Activated CD8-positive, alpha-beta T cell treated with anti-CD3 and anti-CD28 coated beads for 36 hours (primary cell): ENCODE measurements around the gene SYNGAP1. TPM values are rescaled to one million over a fixed set of nuclear protein-coding genes. Genes with fewer than 3 reads are reported as not detected.

Experiments
- ATAC-seq: fragments of 200-7000 bp; cut with Tn5 transposase; one replicate; pipeline ENCODE4 v1.10.0; 2021; ENCODE audit warnings: mild to moderate bottlenecking, moderate library complexity
- CTCF ChIA-PET: fragments of 350-600 bp; sonication (Branson Sonifier 250); formaldehyde crosslinking; loops from one replicate; lab custom pipeline; 2021; ENCODE audit warnings: antibody characterized with exemption; lab: Charles Lee
- POLR2A ChIA-PET: fragments of 350-600 bp; sonication (Branson Sonifier 250); formaldehyde crosslinking; loops from one replicate; lab custom pipeline; 2021; ENCODE audit warnings: antibody characterized with exemption; lab: Charles Lee
- DNase-seq: peaks from one replicate; pipeline ENCODE4 v3.0.0-alpha.2; 2020
- H3K27ac Mint-ChIP-seq: one replicate; pipeline ENCODE4 v1.8.0; 2021; ENCODE audit warnings: mild to moderate bottlenecking, mixed read lengths
- H3K27me3 Mint-ChIP-seq: one replicate; pipeline ENCODE4 v1.8.0; 2021; ENCODE audit warnings: mixed read lengths
- H3K36me3 Mint-ChIP-seq: one replicate; pipeline ENCODE4 v1.8.0; 2021; ENCODE audit warnings: low read depth, mixed read lengths
- H3K4me1 Mint-ChIP-seq: one replicate; pipeline ENCODE4 v1.8.0; 2021; ENCODE audit warnings: low read depth, mixed read lengths
- H3K4me3 Mint-ChIP-seq: one replicate; pipeline ENCODE4 v1.8.0; 2021; ENCODE audit warnings: mild to moderate bottlenecking, moderate library complexity, mixed read lengths
- H3K9me3 Mint-ChIP-seq: one replicate; pipeline ENCODE4 v1.8.0; 2021; ENCODE audit warnings: mixed read lengths
- CTCF ChIP-seq: fragments of 200-600 bp; IDR thresholded peaks from one replicate; pipeline ENCODE4 v1.8.0; 2022; ENCODE audit warnings: antibody characterized with exemption, mild to moderate bottlenecking
- intact Hi-C: fragments of 100-400 bp; cut with micrococcal nuclease; formaldehyde crosslinking; loops from one replicate; pipeline ENCODE4 v1.10.0; 2022
- total RNA-seq, 2 experiments: library from RNA; stranded (reverse); gene quantifications; one replicate each; pipeline ENCODE4 v1.2.3, GENCODE V29; 2021

SYNGAP1 gene
- total RNA-seq, 2 experiments from 2014 or later: 57.9 to 67.0 TPM

GRCh38 chr6:33459226-33459625 is 39.4 kb downstream of the SYNGAP1 start:
- Mint-ChIP-seq H3K4me3 (no peak overlapping the region), H3K4me1 (peaks cover 18% of the 10 kb centered on the region), H3K27me3 (no peaks in the 10 kb centered on the region), H3K36me3 (peaks cover 22% of the 10 kb centered on the region), H3K27ac (no peak overlapping the region), H3K9me3 (no peaks in the 10 kb centered on the region)
- ChIA-PET CTCF (interaction anchor here (0.8 kb wide), 1 partner anchor 9 kb away, joined by 3 read pairs; no protein-coding TSS in a partner anchor), POLR2A (interaction anchor here (1.2 to 1.3 kb wide), 2 partner anchors 9 to 14 kb away, joined by 3 read pairs; no protein-coding TSS in a partner anchor)
- intact Hi-C loops: loop anchor here (10.0 kb wide), 1 partner anchor 116 kb away; no protein-coding TSS in a partner anchor
- DNase-seq (no peak), ATAC-seq (no peak)
- TF ChIP-seq CTCF: no peak

GRCh38 chr6:33466075-33466735 is 46.3 kb downstream of the SYNGAP1 start:
- no peak overlapping the region for H3K27ac Mint-ChIP-seq
- H3K36me3 Mint-ChIP-seq: no peaks in the 10 kb centered on the region
- no peak overlapping the region for H3K4me3 Mint-ChIP-seq
- ATAC-seq (no peak), DNase-seq (no peak)
- ChIA-PET CTCF (no interaction called here), POLR2A (no interaction called here)
- H3K27me3 Mint-ChIP-seq: no peaks in the 10 kb centered on the region
- H3K4me1 Mint-ChIP-seq: no peaks in the 10 kb centered on the region
- no peak for TF ChIP-seq CTCF
- no peaks in the 10 kb centered on the region for H3K9me3 Mint-ChIP-seq
- intact Hi-C loops: no loop called here

GRCh38 chr6:33467091-33467490 is 47.2 kb downstream of the SYNGAP1 start:
- Mint-ChIP-seq H3K27ac (no peak overlapping the region), H3K36me3 (no peaks in the 10 kb centered on the region), H3K9me3 (no peaks in the 10 kb centered on the region), H3K4me1 (no peaks in the 10 kb centered on the region), H3K27me3 (peaks cover 1% of the 10 kb centered on the region), H3K4me3 (no peak overlapping the region)
- DNase-seq: no peak
- CTCF ChIA-PET: no interaction called here
- intact Hi-C loops: no loop called here
- POLR2A ChIA-PET: no interaction called here
- TF ChIP-seq CTCF: no peak
- ATAC-seq: no peak

- intact Hi-C loops: no loop called here
- no peak overlapping the region for H3K4me3 Mint-ChIP-seq
- no peaks in the 10 kb centered on the region for H3K4me1 Mint-ChIP-seq
- ChIA-PET CTCF (interaction anchor here (0.7 to 1.2 kb wide), 2 partner anchors 22 to 242 kb away, joined by 3 read pairs; partner anchors contain the start of gene UQCC2), POLR2A (no interaction called here)
- peaks cover 1% of the 10 kb centered on the region for H3K27me3 Mint-ChIP-seq
- no peaks in the 10 kb centered on the region for H3K9me3 Mint-ChIP-seq
- no peak for TF ChIP-seq CTCF
- no peak for DNase-seq
- no peak for ATAC-seq
- H3K36me3 Mint-ChIP-seq: no peaks in the 10 kb centered on the region
- no peak overlapping the region for H3K27ac Mint-ChIP-seq
Measured at GRCh38 chr6:33469661-33470060, 49.8 kb downstream of the SYNGAP1 start.

- no peak for TF ChIP-seq CTCF
- CTCF ChIA-PET: interaction anchor here (1.0 kb wide), 1 partner anchor 15 kb away, joined by 3 read pairs; no protein-coding TSS in a partner anchor
- POLR2A ChIA-PET: no interaction called here
- Mint-ChIP-seq H3K4me3 (no peak overlapping the region), H3K27ac (no peak overlapping the region), H3K4me1 (no peaks in the 10 kb centered on the region), H3K9me3 (no peaks in the 10 kb centered on the region), H3K36me3 (no peaks in the 10 kb centered on the region), H3K27me3 (no peaks in the 10 kb centered on the region)
- intact Hi-C loops: no loop called here
- DNase-seq: no peak
- ATAC-seq: no peak
Measured at GRCh38 chr6:33477864-33478263, 58.0 kb downstream of the SYNGAP1 start.
